GM18951 (cell line): ENCODE results near the gene KRT7.
"Not testable (repeated sequence)": the region's sequence is repeated elsewhere in the genome, so short reads cannot be mapped to it uniquely, and the experiment has no call there.

Experiments used
- POLR2A ChIP-seq: IDR thresholded peaks from 4 replicates; pipeline ENCODE4 v1.6.1; 2011; ENCODE audit warnings: mild to moderate bottlenecking; ENCODE audit not compliant: insufficient read length, insufficient read depth; ENCODE audit errors: extremely low read depth
- in situ Hi-C: fragments of 300-500 bp; cut with MboI; formaldehyde crosslinking; loops from one replicate; pipeline ENCODE4 v1.12.0; 2022; ENCODE audit warnings: low sequenced_read_pairs, mixed read lengths, inconsistent platforms; ENCODE audit not compliant: unreplicated experiment

KRT7 gene

DNA sequence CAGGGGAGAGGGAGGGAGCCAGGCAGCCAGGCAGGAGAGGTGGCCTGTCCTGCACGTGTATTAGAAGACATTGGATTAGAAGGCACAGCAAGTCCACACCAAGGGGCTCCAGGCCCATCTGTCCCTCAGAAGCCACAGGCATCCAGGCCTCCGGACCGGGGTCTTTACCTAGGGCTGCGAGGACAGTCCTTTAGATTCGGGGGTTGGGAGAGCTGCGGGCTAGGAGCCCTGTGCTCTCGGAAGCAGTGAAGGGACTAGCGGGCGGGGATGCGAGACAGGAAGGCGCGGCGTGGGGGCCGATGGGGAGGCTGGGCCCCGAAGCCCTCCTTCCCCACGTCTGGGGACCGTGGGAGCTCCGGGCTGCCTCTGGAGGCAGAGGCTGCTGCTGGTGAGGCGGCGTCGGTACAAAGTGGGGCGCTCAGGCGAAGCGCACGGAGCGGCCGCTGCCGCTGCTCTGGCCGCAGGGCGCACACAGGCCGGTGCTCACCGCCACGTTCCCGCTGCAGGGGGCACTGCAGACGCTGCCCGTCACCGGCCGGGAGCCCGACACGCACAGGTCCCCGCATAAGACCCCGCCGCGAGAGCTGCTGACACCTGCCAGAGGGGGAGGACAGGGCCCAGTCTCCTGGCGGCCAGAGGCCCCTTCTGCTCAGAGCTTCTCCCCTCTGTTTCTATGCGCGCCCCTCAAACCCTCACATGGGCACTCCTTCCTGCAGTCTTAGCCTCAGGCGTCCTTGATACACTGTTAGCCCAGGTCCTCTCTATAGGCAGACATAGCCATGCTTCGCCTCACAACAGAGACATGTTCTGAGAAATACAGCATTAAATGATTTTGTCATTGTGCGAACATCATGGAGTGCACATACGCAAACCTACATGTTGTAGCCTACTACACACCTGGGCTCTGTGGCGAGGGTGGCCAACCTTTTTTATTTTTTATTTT lies 17.3 kb downstream of the KRT7 start:
- in situ Hi-C loops = no loop called here
- TF ChIP-seq POLR2A = no peak

DNA sequence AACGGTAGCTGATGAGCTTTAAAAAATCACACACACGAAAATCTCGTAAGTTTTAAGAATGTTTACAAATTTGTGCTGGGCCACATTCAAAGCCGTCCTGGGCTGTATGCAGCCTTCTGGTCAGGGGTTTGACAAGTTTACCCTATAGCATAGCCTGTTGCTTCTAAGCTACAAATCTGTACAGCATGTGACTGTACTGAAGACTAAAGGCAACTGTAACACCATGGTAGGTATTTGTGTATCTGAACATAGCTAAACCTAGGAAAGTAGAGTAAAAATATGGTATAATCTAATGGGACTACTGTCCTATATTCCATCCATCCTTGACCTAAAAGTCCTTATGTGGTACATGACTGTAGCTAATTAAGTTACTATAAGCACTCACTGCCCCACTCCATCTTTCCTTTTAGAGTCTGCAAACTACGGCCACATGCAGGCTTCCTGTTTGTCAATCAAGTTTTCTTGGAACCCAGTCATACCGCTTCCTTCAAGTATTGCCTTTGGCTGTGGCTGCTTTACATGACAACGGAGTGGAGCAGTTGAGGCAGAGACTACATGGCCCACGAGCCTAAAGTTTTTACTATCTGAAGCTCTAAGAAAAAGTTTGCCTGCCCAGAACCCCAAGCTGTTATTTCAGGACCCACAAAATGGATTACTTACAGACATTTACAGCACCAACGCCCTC lies 18.5 kb downstream of the KRT7 start:
- TF ChIP-seq POLR2A = no peak
- in situ Hi-C loops = no loop called here

DNA sequence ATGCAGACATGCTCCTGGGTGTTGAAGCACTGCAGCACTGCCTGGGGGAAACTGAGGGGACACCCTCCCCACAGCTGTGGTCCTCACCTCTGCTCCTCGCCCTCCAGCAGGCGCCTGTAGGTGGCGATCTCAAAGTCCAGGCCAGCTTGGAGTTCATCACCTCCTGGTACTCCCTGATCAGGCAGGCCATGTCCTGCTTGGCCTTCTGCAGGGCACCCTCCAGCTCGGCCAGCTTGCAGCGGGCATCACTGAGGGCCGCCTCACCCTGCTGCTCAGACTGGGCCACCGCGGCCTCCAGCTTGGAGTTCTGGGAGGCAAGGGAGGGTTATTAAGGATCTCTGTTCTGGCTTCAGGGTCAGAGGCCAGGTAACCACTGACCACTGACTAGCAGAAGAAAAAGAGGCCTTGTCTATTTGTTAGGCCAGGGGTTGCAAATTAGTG lies 19.2 kb downstream of the KRT7 start:
- in situ Hi-C loops = not testable (repeated sequence)

- in situ Hi-C loops = no loop called here
- TF ChIP-seq POLR2A = no peak
Observed at GRCh38 chr12:52252728-52253343, 19.8 kb downstream of the KRT7 start.

GRCh38 chr12:52253391-52254179 lies 20.5 kb downstream of the KRT7 start:
- in situ Hi-C loops = no loop called here
- no peak for TF ChIP-seq POLR2A

DNA sequence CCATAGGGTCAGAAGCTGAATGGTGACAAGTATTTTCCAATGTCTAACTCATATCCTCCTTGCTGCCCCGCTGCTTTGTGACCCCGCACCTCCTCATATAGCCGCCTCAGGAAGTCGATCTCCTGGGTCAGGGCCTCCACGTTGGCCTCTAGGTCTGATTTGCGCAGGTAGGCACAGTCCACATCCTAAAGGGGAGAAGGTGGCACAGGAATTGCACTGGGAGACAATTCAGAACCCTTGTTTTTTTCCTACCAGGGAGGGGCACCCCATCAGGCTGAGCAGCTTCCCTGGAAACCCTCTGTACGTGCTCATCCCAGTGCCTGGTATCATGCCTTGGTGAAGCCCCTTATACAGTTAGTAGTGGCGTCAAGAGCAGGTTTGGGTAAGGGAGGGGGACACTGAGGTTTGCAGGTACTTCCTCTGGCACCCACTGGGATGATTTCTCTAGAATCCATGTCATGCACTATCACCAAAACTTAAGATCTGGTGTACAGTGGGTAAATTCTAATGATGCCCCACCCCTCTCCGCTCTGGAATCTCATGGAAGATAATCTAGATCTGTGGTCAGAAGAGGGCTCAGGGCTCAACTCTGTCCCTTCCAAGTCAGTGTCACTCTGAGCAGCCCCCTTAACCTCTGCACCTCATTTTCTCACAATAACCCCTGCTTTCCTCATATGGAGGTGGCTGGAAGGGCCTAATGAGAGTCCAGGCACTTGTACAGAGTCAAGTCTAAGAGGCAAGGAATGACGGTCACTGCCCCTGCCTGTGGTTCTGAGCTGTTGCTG lies 21.3 kb downstream of the KRT7 start:
- no peak for TF ChIP-seq POLR2A
- in situ Hi-C loops = no loop called here

- no peak for TF ChIP-seq POLR2A
- in situ Hi-C loops = no loop called here
Observed at GRCh38 chr12:52254965-52255751, 22.1 kb downstream of the KRT7 start.

GRCh38 chr12:52255926-52256583 lies 23.0 kb downstream of the KRT7 start:
- TF ChIP-seq POLR2A = no peak
- in situ Hi-C loops = no loop called here

DNA sequence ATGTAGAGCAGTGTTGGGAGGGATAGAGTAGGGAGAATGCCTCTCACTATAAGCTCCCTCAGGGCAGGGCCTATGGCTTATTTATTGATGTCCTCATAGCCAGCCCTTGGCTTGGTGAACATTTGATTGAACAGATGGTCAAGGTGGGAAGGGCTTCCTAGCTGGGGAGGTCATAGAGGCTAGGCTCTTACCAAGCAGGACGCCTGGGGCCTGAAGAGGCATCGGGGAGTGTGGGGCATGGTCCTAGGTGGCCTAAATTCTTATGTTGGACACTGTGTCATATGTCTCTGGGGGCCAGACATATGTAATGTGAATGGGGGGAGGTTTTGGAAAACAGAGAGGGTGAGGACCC lies 23.5 kb downstream of the KRT7 start:
- TF ChIP-seq POLR2A = no peak
- in situ Hi-C loops = no loop called here

- TF ChIP-seq POLR2A = no peak
- in situ Hi-C loops = no loop called here
Observed at GRCh38 chr12:52257074-52257551, 24.1 kb downstream of the KRT7 start.

- in situ Hi-C loops = not testable (repeated sequence)
Observed at GRCh38 chr12:52257922-52258321, 24.9 kb downstream of the KRT7 start.

- in situ Hi-C loops = no loop called here
- no peak for TF ChIP-seq POLR2A
Observed at GRCh38 chr12:52258335-52258901, 25.4 kb downstream of the KRT7 start.
